Right renal cortex interstitium (tissue), 3 donors: Measurements from ENCODE around the gene LRRC7. TPM values are rescaled to one million over a fixed set of nuclear protein-coding genes. Genes with fewer than 3 reads are reported as not detected.
"Not testable (repeated sequence)": the region's sequence is repeated elsewhere in the genome, so short reads cannot be mapped to it uniquely, and the experiment has no call there.

Source experiments
- DNase-seq, 3 donors: peaks; one replicate each; pipeline ENCODE4 v3.0.0-alpha.2; 2013; ENCODE audit warnings: low read depth in 3 of 3, low spot score in 2 of 3
- polyA plus RNA-seq, 3 donors: library from polyadenylated mRNA; unstranded; fragments of 120-200 nt; gene quantifications; one replicate each; pipeline ENCODE4 v1.2.1, GENCODE V29; 2013; ENCODE audit not compliant: insufficient read length in 3 of 3

The LRRC7 gene
- polyA plus RNA-seq, 3 donors, result 4.5 to 6.3 (median 5.1) TPM

GRCh38 chr1:69946935-69947334 lies 379.2 kb downstream of the LRRC7 start:
- DNase-seq, result no peak

DNA sequence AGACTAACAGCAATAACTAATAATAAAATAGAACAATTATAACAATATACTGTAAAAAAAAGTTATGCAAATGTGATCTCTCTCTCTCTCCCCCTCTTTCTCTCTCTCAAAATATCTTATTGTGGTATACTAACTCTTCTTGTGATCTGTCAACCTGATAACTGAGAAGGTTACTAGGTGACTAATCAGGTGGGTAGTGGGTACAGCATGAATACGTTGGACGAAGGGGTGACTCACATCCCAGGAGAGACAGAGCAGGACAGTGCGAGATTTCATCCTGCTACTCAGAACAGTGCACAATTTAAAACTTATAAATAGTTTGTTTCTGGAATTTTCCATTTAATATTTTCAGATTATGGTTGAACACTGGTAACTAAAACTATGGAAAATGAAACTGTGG lies 380.1 kb downstream of the LRRC7 start:
- no peak for DNase-seq

DNA sequence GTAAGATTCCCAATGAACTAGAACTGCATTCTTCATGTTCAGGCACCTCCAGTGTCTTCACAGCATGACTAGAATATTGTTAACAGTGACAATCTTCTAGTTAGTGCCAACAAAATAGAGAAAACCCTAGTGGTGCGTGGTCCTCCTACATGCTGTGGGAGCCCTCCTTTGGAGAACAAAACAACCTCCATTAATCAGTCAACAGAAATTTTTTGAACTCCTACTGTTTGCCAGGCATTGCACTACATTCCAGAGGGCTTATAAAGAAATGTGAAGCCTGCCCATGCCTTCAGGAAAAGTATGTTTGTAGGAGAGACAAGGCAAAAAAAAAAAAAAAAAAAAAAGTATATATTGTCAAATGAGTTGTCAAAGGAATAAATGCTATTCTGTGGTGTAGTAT lies 385.0 kb downstream of the LRRC7 start:
- DNase-seq, result no peak

- not testable (repeated sequence) for DNase-seq
Observed at GRCh38 chr1:69962452-69962851, 394.7 kb downstream of the LRRC7 start.

- no peak for DNase-seq
Observed at GRCh38 chr1:69967245-69967766, 399.6 kb downstream of the LRRC7 start.

DNA sequence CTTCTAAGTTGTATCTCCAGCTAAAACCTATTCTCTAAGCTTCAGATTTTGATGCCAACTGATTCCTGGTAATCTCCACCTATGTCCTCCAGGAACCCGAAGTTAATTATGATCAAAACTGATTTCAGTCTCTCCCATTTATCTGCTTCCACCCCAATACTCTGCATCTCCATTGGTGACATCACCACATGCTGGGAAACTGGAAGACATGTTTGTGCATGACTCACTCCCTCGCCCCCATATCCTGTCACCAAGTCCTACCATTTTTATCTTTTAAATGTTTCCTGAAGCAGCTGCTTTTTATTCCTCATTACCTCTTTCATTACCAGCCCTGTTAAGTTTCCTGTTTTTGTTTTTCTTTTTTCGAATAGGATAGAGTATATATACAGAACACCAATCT lies 409.2 kb downstream of the LRRC7 start:
- no peak for DNase-seq

GRCh38 chr1:69982992-69983391 lies 415.3 kb downstream of the LRRC7 start:
- no peak for DNase-seq

DNA sequence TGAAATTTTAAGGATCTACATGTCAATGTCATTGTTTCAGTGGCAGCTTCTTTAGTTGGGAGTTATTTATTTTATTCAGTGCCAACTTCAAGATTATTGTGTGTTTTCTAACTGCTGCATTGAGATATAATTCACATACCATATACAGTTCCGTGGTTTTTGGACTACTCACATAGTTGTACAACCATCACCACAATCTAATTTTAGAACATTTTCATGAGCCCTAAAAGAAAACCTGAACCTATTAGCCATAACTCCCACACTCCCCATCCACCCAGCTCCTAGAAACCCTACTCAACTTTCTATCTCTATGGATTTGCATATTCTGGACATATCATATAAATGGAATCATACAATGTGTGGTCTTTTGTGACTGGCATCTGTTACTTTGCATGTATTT lies 417.7 kb downstream of the LRRC7 start:
- no peak for DNase-seq

- DNase-seq, result no peak
Observed at GRCh38 chr1:69985901-69986439, 418.2 kb downstream of the LRRC7 start.

DNA sequence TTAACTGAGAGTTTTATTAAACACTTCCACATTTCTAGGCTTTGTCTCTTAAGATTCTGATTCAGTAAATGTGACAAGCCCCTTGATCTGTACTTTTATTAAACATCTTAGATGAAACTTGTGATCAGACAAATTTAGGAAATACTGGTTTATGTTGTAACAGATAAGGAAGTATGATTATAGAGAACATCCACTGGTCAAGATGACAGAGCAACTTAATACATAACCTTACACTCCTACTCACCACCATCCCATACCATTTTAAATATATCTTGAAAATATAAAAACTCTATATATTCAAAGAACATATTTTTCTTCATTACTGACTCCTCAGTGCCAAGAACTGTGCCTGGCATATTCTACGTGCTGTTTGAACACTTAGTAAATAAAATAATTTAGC lies 420.2 kb downstream of the LRRC7 start:
- no peak for DNase-seq

DNA sequence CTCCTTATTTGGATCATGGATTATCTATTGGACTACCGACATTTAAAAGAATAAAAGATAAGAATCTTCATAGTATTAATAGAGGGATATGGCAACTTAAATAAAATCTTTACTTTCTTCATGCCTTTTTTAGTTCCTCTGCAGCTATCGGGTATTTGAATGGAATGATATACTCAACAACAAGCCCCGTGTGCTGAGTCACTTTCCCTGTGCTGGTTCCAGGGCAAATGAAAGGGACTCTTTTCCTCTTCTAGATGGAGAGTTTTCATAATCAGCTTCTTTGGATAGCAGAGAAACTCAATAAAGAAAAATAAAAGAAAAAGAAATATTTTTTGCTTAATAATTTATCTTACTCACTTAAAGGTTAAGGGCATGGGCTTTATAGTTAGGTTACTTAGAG lies 423.9 kb downstream of the LRRC7 start:
- DNase-seq, result no peak

DNA sequence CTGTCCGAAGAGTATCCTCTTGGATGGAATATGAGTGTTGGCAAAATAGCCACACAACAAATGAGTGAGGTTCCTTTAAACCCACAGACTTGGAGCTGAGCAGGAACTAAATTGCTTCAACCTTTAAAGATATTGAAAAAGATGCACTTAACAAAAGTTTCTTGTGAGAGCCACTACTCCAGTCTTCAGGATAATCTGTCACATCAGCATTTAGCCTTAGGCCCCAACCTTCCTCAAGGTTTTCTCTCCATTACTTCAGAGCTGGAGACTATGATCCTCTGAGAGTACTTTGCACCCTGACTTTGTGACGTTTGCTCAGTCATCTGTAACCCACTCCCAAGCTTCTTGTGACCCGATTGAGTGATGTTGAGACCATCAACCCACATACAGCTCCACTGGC lies 424.9 kb downstream of the LRRC7 start:
- no peak for DNase-seq

DNA sequence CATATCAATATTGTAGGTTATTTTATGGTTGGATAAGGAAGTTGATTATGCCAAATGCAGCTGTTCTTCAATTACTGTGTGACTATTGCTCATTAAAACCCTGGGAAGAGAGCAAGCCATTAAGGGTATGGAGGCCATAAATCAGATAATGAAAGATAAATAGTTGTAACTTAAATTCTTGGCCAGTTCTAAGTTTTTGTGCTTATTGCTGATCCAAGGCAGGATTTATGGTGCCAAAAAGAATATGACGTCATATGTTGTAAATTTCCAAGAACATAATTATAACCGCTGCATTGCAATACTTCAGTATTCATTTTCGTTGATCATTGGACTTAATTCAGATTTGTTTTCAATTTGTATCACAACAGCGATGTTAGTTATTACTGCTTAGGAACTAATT lies 426.1 kb downstream of the LRRC7 start:
- peak in 2 of 3 donors; percentile 7 to 27 for DNase-seq

DNA sequence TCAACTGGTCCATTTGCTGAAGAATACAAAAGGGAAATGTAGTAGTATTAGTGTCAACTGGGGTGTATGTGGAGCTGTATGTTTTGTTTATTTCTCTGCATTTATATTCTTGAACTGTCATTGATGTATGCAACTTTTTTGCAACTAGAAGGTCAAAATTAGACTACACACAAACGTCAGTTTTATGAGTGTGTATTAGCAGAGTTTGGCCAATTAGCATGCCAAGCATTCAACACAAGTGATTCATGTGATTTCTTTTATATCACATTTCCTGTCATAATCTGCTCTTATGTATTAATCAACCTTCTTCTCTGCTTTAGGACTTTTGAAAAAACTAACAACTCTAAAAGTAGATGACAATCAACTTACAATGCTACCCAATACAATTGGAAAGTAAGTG lies 426.5 kb downstream of the LRRC7 start:
- DNase-seq, result peak in 1 of 3 donors; percentile 2

DNA sequence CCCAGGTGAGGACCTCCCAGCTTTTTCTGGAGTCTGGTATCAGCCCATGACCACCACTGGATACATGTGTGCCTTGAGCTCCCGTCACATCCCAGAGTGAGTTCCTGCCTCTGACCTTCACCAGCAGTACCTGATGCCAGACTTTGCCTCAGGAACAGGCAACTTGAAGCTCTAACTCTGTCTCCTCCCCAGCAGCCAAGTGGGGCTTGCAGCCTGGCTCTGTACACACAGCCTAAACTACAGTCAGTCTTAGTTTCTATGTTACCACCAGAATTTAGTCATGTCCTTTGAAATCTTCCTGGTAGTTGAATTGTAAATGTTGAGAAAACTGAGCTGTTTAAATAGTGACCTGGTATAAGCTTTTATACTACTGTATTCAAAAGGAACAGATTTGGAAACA lies 431.1 kb downstream of the LRRC7 start:
- DNase-seq, result no peak

DNA sequence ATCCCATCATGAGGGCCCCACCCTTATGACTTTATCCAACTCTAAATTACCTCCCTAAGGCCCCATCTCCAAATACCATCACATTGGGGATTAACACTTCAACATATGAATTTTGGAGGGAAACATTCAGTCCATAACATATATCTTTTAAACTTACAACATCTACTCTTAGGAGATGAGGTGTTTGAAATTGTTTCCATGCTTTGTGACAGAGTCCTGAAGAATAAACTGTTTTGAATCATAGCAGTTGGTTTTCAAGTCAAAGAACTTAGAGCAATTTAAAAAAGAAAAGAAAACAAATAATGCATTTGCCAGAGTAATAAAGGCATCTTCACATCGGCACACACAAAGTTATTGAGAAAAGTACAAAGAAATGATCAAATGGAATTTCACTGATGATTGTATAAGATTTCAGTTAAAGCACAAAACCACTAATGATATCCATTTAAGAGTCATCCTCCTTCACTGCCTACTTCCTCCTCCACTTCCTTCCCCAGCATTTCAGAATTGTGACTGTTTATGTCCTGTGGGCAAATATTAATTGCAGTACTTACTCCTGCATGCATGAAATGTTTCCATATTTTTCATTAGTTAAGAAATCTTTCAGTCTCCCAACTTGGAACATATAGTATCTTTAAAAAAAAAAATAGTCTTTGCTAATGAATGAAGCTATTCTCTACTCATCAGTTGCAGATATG lies 435.6 kb downstream of the LRRC7 start:
- no peak for DNase-seq

- DNase-seq, result no peak
Observed at GRCh38 chr1:70005386-70006034, 437.8 kb downstream of the LRRC7 start.

GRCh38 chr1:70008660-70009059 lies 440.9 kb downstream of the LRRC7 start:
- DNase-seq, result no peak

GRCh38 chr1:70017770-70018169 lies 450.0 kb downstream of the LRRC7 start:
- DNase-seq, result no peak

GRCh38 chr1:70024272-70024671 lies 456.6 kb downstream of the LRRC7 start:
- DNase-seq, result no peak

- no peak for DNase-seq
Observed at GRCh38 chr1:70025052-70025451, 457.3 kb downstream of the LRRC7 start.

DNA sequence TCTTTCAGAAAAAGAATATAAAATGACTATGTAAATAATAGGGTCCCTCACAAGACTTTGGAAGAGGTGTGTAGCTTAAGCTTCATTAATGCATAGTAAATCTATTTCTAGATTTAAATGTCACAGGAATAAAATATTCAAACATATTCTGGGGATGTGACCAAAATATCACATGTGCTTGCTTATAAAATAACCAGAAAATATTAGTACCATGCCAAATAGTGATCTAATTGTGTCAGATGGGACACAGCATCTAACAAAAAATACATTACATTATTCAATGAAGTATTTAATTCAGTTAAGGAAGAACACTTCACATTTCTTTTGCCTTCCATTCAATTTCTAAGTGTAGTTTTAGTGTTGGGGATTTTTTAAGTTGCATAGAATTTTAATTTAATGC lies 458.1 kb downstream of the LRRC7 start:
- no peak for DNase-seq
